Stimulated activated CD4-positive, alpha-beta T cell treated with anti-CD3 and anti-CD28 coated beads, Interleukin-4, amount 100 ng/mL, for 1 hour (primary cell): Measurements from ENCODE around the gene DNM1L.
"Not testable (repeated sequence)": the region's sequence is repeated elsewhere in the genome, so short reads cannot be mapped to it uniquely, and the experiment has no call there.

Experiments
- DNase-seq: peaks from one replicate; pipeline ENCODE4 v3.0.0-alpha.2; 2020

Gene DNM1L

GRCh38 chr12:32698285-32698684, 19.2 kb downstream of the DNM1L start:
- no peak for DNase-seq

- DNase-seq: not testable (repeated sequence)
These were observed 20.3 kb downstream of the DNM1L start for GRCh38 chr12:32699437-32699836.

- no peak for DNase-seq
These were observed 23.4 kb downstream of the DNM1L start for GRCh38 chr12:32702473-32702872.

GRCh38 chr12:32702946-32703345, 23.8 kb downstream of the DNM1L start:
- DNase-seq: no peak

GRCh38 chr12:32705783-32706182, 26.7 kb downstream of the DNM1L start:
- no peak for DNase-seq

- DNase-seq: no peak
These were observed 27.4 kb downstream of the DNM1L start for GRCh38 chr12:32706335-32707024.

- no peak for DNase-seq
These were observed 29.8 kb downstream of the DNM1L start for GRCh38 chr12:32708926-32709325.

GRCh38 chr12:32714772-32715171, 35.7 kb downstream of the DNM1L start:
- DNase-seq: no peak

- DNase-seq: no peak
These were observed 39.8 kb downstream of the DNM1L start for GRCh38 chr12:32718926-32719325.

- DNase-seq: not testable (repeated sequence)
These were observed 46.2 kb downstream of the DNM1L start for GRCh38 chr12:32725308-32725707.

- no peak for DNase-seq
These were observed 47.2 kb downstream of the DNM1L start for GRCh38 chr12:32726286-32726685.

- DNase-seq: no peak
These were observed 48.1 kb downstream of the DNM1L start for GRCh38 chr12:32727237-32727636.

GRCh38 chr12:32734952-32735351, 55.9 kb downstream of the DNM1L start:
- no peak for DNase-seq

- DNase-seq: no peak
These were observed 57.3 kb downstream of the DNM1L start for GRCh38 chr12:32736445-32736844.

- no peak for DNase-seq
These were observed 58.6 kb downstream of the DNM1L start for GRCh38 chr12:32737715-32738114.

GRCh38 chr12:32739279-32739678, 60.2 kb downstream of the DNM1L start:
- no peak for DNase-seq

GRCh38 chr12:32742133-32742532, 63.0 kb downstream of the DNM1L start:
- DNase-seq: no peak

- no peak for DNase-seq
These were observed 64.2 kb downstream of the DNM1L start for GRCh38 chr12:32743264-32743663.

- DNase-seq: no peak
These were observed 74.5 kb downstream of the DNM1L start for GRCh38 chr12:32753605-32754004.

- DNase-seq: no peak
These were observed 75.0 kb downstream of the DNM1L start for GRCh38 chr12:32754111-32754510.

GRCh38 chr12:32755051-32755653, 76.1 kb downstream of the DNM1L start:
- peak; percentile 68 for DNase-seq

- DNase-seq: peak; percentile 85
These were observed 76.8 kb downstream of the DNM1L start, which contains the start of gene YARS2 for GRCh38 chr12:32755654-32756475. YARS2 (minus strand) TSS chr12:32755897; CDS start chr12:32755874, 23 bp downstream.

- no peak for DNase-seq
These were observed 77.5 kb downstream of the DNM1L start for GRCh38 chr12:32756476-32757066.
